Astrocyte of the cerebellum (primary cell): Measurements from ENCODE around the gene CYP2S1.
A peak's percentile ranks its signal among the peaks of the same experiment; 100 is the strongest.

Source experiments
- DNase-seq: peaks from one replicate; pipeline ENCODE4 v3.0.0-alpha.2; 2011; ENCODE audit warnings: low read depth
- H3K4me3 ChIP-seq: 2 replicates; pipeline ENCODE4 v1.5.1; 2011; ENCODE audit warnings: mild to moderate bottlenecking, low read depth, low read length, moderate library complexity
- in situ Hi-C: cut with HindIII; loops from 2 replicates; pipeline ENCODE4 v1.10.0; 2017; ENCODE audit warnings: low sequenced_read_pairs
- TF ChIP-seq, protein P1 (sequence below): IDR thresholded peaks from 2 replicates; pipeline ENCODE4 v1.5.1; 2012; ENCODE audit warnings: low read length, low read depth, moderate library complexity, mild to moderate bottlenecking; ENCODE audit errors: missing control alignments

Gene CYP2S1

DNA sequence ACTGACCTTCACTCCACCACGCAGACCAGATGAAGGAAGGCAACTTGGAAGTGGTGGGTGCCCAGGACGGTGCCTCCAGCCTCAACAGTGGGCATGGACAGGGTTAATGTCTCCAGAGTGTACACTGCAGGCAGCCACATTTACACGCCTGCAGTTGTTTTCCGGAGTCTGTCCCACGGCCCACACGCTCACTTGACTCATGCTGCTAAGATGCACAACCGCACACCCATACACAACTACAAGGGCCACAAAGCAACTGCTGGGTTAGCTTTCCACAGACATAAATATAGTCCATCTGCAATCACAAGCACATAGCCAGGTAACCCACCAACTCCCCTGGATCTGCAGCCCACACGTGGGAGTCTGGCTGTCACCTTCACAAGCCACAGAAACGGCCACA is 13.4 kb downstream of the CYP2S1 start:
- in situ Hi-C loops: no loop called here
- no peak for DNase-seq
- TF ChIP-seq, protein P1, sequence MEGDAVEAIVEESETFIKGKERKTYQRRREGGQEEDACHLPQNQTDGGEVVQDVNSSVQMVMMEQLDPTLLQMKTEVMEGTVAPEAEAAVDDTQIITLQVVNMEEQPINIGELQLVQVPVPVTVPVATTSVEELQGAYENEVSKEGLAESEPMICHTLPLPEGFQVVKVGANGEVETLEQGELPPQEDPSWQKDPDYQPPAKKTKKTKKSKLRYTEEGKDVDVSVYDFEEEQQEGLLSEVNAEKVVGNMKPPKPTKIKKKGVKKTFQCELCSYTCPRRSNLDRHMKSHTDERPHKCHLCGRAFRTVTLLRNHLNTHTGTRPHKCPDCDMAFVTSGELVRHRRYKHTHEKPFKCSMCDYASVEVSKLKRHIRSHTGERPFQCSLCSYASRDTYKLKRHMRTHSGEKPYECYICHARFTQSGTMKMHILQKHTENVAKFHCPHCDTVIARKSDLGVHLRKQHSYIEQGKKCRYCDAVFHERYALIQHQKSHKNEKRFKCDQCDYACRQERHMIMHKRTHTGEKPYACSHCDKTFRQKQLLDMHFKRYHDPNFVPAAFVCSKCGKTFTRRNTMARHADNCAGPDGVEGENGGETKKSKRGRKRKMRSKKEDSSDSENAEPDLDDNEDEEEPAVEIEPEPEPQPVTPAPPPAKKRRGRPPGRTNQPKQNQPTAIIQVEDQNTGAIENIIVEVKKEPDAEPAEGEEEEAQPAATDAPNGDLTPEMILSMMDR: no peak

DNA sequence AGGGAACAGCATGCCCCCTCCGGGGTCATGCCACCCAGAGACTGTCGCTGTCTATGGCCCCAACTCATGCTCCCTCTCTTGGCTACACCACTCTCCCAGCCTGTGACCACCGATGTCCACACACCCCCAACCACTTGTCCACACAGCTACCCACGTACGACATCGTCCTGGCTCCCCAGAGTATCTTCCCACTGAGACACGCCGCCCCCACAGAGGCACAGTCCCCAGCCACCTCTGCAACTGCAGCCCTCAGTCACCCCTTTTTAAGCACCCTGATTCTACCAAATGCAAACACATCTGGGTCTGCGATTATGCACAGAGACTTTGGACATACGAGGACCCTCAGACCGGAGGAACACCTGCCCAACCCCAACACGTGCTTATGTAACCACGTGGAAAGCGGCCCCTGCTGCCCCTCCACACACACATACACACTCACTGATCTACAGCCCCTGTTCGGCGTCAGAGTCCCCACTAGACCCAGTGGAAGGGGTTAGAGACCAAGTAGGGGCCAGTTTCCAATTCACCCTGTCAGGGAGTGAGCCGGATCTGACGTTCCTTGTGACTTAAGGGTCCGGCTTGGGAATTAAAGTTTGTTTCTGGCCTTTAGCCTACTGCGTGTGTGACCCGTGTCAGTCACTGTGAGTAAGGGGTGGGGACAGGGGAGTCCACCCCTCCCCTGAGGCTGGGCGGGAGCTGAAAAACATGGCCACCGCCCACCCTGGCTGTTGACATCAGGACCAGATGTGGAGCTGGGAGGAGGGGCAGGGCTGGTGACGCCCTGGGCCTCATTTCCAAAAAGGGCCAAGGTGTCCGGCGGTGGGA is 14.1 kb downstream of the CYP2S1 start:
- in situ Hi-C loops: no loop called here
- no peak overlapping the region for H3K4me3 ChIP-seq
- TF ChIP-seq, protein P1: no peak
- no peak for DNase-seq

More for the DNA sequence above, 13.4 kb downstream of the CYP2S1 start:
- H3K4me3 ChIP-seq: no peak overlapping the region

DNA sequence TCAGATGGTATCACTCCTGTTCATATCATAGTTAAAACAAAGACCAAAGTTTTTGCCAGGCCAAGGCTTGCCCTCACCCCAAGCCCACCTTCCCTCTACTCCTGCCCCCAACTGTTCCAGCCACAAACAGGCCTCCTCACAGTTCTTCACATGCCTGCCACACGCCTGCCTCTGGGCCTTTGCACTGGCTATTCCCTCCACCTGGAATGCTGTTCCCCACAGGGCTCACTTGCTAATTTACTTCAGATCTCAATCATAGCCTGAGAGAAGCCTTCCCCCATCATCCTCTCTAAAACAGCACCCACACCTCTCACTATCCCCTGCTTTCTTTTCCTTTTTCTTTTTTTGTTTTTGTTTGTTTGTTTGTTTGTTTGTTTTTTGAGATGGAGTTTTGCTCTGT is 21.1 kb downstream of the CYP2S1 start:
- in situ Hi-C loops: no loop called here
- no peak overlapping the region for H3K4me3 ChIP-seq
- TF ChIP-seq, protein P1: no peak
- DNase-seq: no peak

DNA sequence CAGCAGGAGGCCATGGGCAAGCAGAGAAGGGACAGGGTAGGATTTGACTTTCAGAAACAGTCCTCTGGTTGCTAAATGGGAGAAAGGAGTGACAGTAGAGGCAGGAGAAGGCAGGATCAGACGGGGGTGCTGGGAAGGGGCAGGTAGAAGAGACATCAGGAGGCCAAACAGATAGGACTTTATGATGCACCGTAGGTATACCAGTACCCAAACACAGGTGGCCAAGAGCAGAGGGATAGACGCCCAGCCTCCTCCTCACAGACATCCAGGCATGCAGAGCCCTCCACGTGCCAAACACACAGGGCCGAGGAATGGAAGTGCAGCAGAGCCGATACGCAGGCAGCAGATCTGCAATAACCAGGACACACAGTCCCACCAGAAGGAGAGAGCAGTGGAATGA is 24.7 kb downstream of the CYP2S1 start:
- no peak for DNase-seq
- no peak overlapping the region for H3K4me3 ChIP-seq
- TF ChIP-seq, protein P1: no peak
- in situ Hi-C loops: no loop called here

DNA sequence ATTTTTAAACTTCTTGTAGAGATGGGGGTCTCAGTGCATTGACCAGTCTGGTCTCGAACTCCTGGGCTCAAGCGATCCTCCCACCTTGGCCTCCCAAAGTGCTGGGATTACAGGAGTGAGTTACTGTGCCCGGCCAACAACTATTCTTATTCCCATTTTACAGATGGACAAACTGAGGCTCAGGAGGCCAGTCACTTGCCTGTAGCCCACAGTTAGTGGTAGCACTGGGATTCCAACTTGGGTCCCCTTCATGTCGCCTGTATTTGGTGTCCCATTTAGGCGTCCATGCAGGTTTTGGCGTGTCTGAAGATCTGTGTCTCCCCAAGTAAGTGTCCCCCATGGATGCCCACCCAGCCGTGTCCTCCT is 25.2 kb downstream of the CYP2S1 start:
- H3K4me3 ChIP-seq: peak overlapping the region; percentile 87
- in situ Hi-C loops: no loop called here
- TF ChIP-seq, protein P1: no peak
- DNase-seq: no peak

DNA sequence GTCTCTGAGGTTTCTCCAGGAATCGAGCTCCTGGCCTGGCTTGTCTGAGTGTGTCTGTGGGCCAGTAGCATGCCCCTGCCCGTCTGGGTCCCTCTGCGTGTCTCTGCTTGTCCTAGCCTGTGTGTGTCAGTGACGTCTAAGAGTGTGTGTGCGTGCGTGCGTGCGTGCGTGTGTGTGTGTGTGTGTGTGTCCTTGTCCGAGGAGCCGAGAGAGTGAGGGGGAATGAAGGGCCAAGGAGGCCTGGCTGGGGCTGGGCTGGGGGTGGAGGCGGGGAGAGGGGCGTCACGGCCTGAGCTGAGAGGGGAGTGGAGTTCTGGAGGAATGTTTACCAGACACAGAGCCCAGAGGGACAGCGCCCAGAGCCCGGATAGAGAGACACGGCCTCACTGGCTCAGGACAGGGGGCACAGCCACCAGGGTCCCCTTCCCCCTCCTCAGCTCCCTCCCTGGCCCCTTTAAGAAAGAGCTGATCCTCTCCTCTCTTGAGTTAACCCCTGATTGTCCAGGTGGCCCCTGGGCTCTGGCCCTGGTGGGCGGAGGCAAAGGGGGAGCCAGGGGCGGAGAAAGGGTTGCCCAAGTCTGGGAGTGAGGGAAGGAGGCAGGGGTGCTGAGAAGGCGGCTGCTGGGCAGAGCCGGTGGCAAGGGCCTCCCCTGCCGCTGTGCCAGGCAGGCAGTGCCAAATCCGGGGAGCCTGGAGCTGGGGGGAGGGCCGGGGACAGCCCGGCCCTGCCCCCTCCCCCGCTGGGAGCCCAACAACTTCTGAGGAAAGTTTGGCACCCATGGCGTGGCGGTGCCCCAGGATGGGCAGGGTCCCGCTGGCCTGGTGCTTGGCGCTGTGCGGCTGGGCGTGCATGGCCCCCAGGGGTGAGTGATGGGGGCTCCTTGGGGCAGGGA is 25.8 kb downstream of the CYP2S1 start, which contains the start of gene AXL:
Gene AXL, plus strand, starts transcription at position 609 of the 893 bp plus-strand sequence. Its CDS starts 170 bp downstream, at position 779.
- peak; percentile 13 for DNase-seq
- H3K4me3 ChIP-seq: peak within 1 kb of the TSS; percentile 87
- in situ Hi-C loops: no loop called here
- TF ChIP-seq, protein P1: no peak
